DOHH2 (cell line): ENCODE results near the gene UVRAG.

Source experiments
- H3F3A ChIP-seq: fragments of 200-600 bp; sonication (generic), shearing (Covaris generic); 2 replicates; pipeline ENCODE4 v1.6.0; 2016; ENCODE audit warnings: antibody characterized with exemption, mild to moderate bottlenecking; ENCODE audit not compliant: control insufficient read depth, insufficient read depth
- H3K27ac ChIP-seq: fragments of 200-600 bp; sonication (generic); 2 replicates; pipeline ENCODE4 v1.5.1; 2014; ENCODE audit warnings: low read depth, mild to moderate bottlenecking, low read length, moderate library complexity
- H3K27me3 ChIP-seq: fragments of 200-600 bp; sonication (generic); 2 replicates; pipeline ENCODE4 v1.6.1; 2014; ENCODE audit warnings: mild to moderate bottlenecking, low read length, mixed read lengths; ENCODE audit not compliant: control insufficient read depth
- H3K36me3 ChIP-seq: fragments of 200-600 bp; sonication (generic); 2 replicates; pipeline ENCODE4 v1.6.1; 2014; ENCODE audit warnings: mild to moderate bottlenecking, low read length, moderate library complexity, mixed read lengths; ENCODE audit not compliant: control insufficient read depth
- H3K4me1 ChIP-seq: fragments of 200-600 bp; sonication (generic); 2 replicates; pipeline ENCODE4 v1.6.1; 2014; ENCODE audit warnings: mild to moderate bottlenecking, low read length, mixed read lengths; ENCODE audit not compliant: control insufficient read depth
- H3K4me2 ChIP-seq: fragments of 200-600 bp; sonication (generic); 2 replicates; pipeline ENCODE4 v1.6.0; 2014; ENCODE audit warnings: mild to moderate bottlenecking, low read length, moderate library complexity
- H3K4me3 ChIP-seq: fragments of 200-600 bp; sonication (generic); 2 replicates; pipeline ENCODE4 v1.5.1; 2014; ENCODE audit warnings: mild to moderate bottlenecking, low read length, mixed read lengths
- H3K79me2 ChIP-seq: fragments of 200-600 bp; sonication (generic); 2 replicates; pipeline ENCODE4 v1.6.1; 2014; ENCODE audit warnings: mild to moderate bottlenecking, low read length, mixed read lengths; ENCODE audit not compliant: control insufficient read depth
- H3K9me2 ChIP-seq: fragments of 200-600 bp; sonication (generic); replicated peaks from 2 replicates; pipeline ENCODE4 v1.6.1; 2014; ENCODE audit warnings: mild to moderate bottlenecking, low read length, mixed read lengths; ENCODE audit not compliant: control insufficient read depth
- H3K9me3 ChIP-seq: fragments of 200-600 bp; sonication (generic); 2 replicates; pipeline ENCODE4 v1.6.1; 2014; ENCODE audit warnings: antibody characterized with exemption, low read length, mixed read lengths; ENCODE audit not compliant: control insufficient read depth, insufficient read depth
- H4K20me1 ChIP-seq: fragments of 200-600 bp; sonication (generic); 2 replicates; pipeline ENCODE4 v1.6.0; 2014; ENCODE audit warnings: low read depth, mild to moderate bottlenecking, antibody characterized with exemption, low read length, moderate library complexity; ENCODE audit not compliant: control insufficient read depth, insufficient read depth
- CTCF ChIP-seq: fragments of 200-600 bp; sonication (generic); IDR thresholded peaks from one replicate; pipeline ENCODE4 v1.5.1; 2014; ENCODE audit warnings: antibody characterized with exemption, mild to moderate bottlenecking, low read depth, low read length; ENCODE audit not compliant: poor library complexity, severe bottlenecking
- EZH2phosphoT487 ChIP-seq: fragments of 200-600 bp; sonication (generic); IDR thresholded peaks from 2 replicates; pipeline ENCODE4 v1.6.1; 2017; ENCODE audit warnings: borderline replicate concordance, mild to moderate bottlenecking, antibody characterized with exemption, low read length, moderate library complexity, mixed read lengths

UVRAG gene

GRCh38 chr11:75954039-75954438 lies 139.0 kb downstream of the UVRAG start:
- TF ChIP-seq CTCF (no peak), EZH2phosphoT487 (no peak)
- H3F3A ChIP-seq: no peaks in the 10 kb centered on the region; the same call in 1 of the 2 replicates
- H3K27ac ChIP-seq: no peak overlapping the region

DNA sequence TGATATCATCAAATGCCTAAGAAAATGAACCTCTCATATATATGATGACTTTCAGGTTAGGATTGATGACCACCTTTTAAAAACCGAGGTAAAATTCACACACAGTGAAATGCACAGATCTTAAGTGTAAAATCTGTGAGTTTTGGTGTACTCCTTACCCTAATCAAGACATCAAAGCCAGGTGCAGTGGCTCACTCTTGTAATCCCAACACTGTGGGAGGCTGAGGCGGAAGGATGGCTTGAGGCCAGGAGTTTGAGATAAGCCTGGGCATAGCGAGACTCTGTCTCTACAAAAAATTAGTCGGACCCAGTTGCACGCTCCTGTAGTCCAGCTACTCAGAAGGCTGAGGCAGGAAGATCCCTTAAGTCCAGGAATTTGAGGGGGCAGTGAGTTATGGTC lies 140.4 kb downstream of the UVRAG start:
- peaks cover 2% of the 10 kb centered on the region; the same call in 1 of the 2 replicates for H3K4me1 ChIP-seq
- peaks cover under 1% of the 10 kb centered on the region; the same call in 1 of the 2 replicates for H4K20me1 ChIP-seq
- no peak for TF ChIP-seq EZH2phosphoT487
- TF ChIP-seq CTCF: no peak
- no peak overlapping the region for H3K4me2 ChIP-seq
- no peak overlapping the region for H3K4me3 ChIP-seq
- H3K36me3 ChIP-seq: peaks cover 70% of the 10 kb centered on the region
- H3F3A ChIP-seq: no peaks in the 10 kb centered on the region; the same call in 1 of the 2 replicates
- no peaks in the 10 kb centered on the region for H3K9me2 ChIP-seq
- no peaks in the 10 kb centered on the region for H3K27me3 ChIP-seq
- H3K9me3 ChIP-seq: no peaks in the 10 kb centered on the region
- H3K79me2 ChIP-seq: peaks cover 89% of the 10 kb centered on the region
- H3K27ac ChIP-seq: no peak overlapping the region

More at GRCh38 chr11:75954039-75954438, 139.0 kb downstream of the UVRAG start:
- Histone ChIP-seq H3K36me3 (peaks cover 64% of the 10 kb centered on the region), H3K4me2 (no peak overlapping the region), H3K4me1 (peaks cover 4% of the 10 kb centered on the region; the same call in 1 of the 2 replicates), H4K20me1 (0 out of 2 replicates have a peak, but pooled peaks cover 3% of the 10 kb centered on the region), H3K9me2 (no peaks in the 10 kb centered on the region), H3K79me2 (peaks cover 92% of the 10 kb centered on the region), H3K9me3 (no peaks in the 10 kb centered on the region), H3K4me3 (no peak overlapping the region), H3K27me3 (no peaks in the 10 kb centered on the region)

- H3K36me3 ChIP-seq: peaks cover 87% of the 10 kb centered on the region
- H3F3A ChIP-seq: peaks cover 8% of the 10 kb centered on the region; the same call in 1 of the 2 replicates
Measured at GRCh38 chr11:75959540-75959939, 144.5 kb downstream of the UVRAG start.

More at GRCh38 chr11:75959540-75959939, 144.5 kb downstream of the UVRAG start:
- Histone ChIP-seq H3K4me3 (no peak overlapping the region), H3K4me2 (no peak overlapping the region), H3K9me3 (no peaks in the 10 kb centered on the region), H3K4me1 (no peaks in the 10 kb centered on the region), H3K79me2 (peaks cover 80% of the 10 kb centered on the region), H3K9me2 (no peaks in the 10 kb centered on the region), H3K27me3 (no peaks in the 10 kb centered on the region), H3K27ac (no peak overlapping the region), H4K20me1 (no peaks in the 10 kb centered on the region; the same call in 1 of the 2 replicates)
- TF ChIP-seq CTCF: no peak
- no peak for TF ChIP-seq EZH2phosphoT487
